ENCODE results near the gene KCNJ2. TPM values are rescaled to one million over a fixed set of nuclear protein-coding genes. Genes with fewer than 3 reads are reported as not detected.

The KCNJ2 gene
- total RNA-seq, 1 experiment from 2014 or later, result 0.15 TPM

- H3K18ac ChIP-seq (ENCODE audit: insufficient read length, low read depth, low read length), result no peak overlapping the region
- no peaks in the 10 kb centered on the region for H3K79me1 ChIP-seq (ENCODE audit: insufficient read depth, low read depth, low read length, poor library complexity, severe bottlenecking)
- no peak overlapping the region for H2BK20ac ChIP-seq (ENCODE audit: low read depth, low read length, poor library complexity, severe bottlenecking)
- no peaks in the 10 kb centered on the region for H3K27me3 ChIP-seq (ENCODE audit: insufficient read depth, low read length)
- no peak overlapping the region for H3K4ac ChIP-seq (ENCODE audit: low read depth, low read length)
- TF ChIP-seq, protein P1, sequence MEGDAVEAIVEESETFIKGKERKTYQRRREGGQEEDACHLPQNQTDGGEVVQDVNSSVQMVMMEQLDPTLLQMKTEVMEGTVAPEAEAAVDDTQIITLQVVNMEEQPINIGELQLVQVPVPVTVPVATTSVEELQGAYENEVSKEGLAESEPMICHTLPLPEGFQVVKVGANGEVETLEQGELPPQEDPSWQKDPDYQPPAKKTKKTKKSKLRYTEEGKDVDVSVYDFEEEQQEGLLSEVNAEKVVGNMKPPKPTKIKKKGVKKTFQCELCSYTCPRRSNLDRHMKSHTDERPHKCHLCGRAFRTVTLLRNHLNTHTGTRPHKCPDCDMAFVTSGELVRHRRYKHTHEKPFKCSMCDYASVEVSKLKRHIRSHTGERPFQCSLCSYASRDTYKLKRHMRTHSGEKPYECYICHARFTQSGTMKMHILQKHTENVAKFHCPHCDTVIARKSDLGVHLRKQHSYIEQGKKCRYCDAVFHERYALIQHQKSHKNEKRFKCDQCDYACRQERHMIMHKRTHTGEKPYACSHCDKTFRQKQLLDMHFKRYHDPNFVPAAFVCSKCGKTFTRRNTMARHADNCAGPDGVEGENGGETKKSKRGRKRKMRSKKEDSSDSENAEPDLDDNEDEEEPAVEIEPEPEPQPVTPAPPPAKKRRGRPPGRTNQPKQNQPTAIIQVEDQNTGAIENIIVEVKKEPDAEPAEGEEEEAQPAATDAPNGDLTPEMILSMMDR (conservative IDR thresholded peaks at IDR 0.05), result no peak
- Mint-ChIP-seq H3K4me3 (no peak overlapping the region), H3K4me1 (peaks cover 3 to 8% of the 10 kb centered on the region in 2 experiments), H3K36me3 (ENCODE audit: insufficient read depth in 1 of 3, low read depth in 3 of 3) (no peaks in the 10 kb centered on the region; a peak in 1 of 7 replicates), H3K27ac (peak overlapping the region in 1 of 3 experiments; percentile 41; a peak in 1 of 7 replicates), H3K27me3 (ENCODE audit: low read depth) (no peaks in the 10 kb centered on the region), H3K9me3 (peaks cover 0 to 3% of the 10 kb centered on the region in 2 experiments; a peak in 1 of 5 replicates)
- no peak overlapping the region for H3K23ac ChIP-seq (ENCODE audit: insufficient read length, low read depth, low read length)
- no peak overlapping the region for H4K91ac ChIP-seq (ENCODE audit: insufficient read length, low read depth, low read length)
- no peak overlapping the region for H2BK5ac ChIP-seq (ENCODE audit: insufficient read length, low read length)
- no peak overlapping the region for H3K14ac ChIP-seq (ENCODE audit: insufficient read depth, low read length)
- H3K56ac ChIP-seq (ENCODE audit: insufficient read length, low read depth, low read length), result no peak overlapping the region
- H3K4me2 ChIP-seq (ENCODE audit: insufficient read depth, insufficient read length, low read length), result no peak overlapping the region
- H2BK120ac ChIP-seq (ENCODE audit: low read depth, low read length, poor library complexity, severe bottlenecking), result no peak overlapping the region
- H4K8ac ChIP-seq (replicated peaks; ENCODE audit: insufficient read length, low read depth, low read length), result no peak overlapping the region
- H3K27ac ChIP-seq (ENCODE audit: insufficient read length, low read depth, low read length), result no peak overlapping the region
- no peak overlapping the region for H3K9ac ChIP-seq (ENCODE audit: extremely low read depth, insufficient read length, low read length)
- H4K20me1 ChIP-seq (ENCODE audit: control insufficient read depth, insufficient read depth, insufficient read length), result no peaks in the 10 kb centered on the region
- H3T11ph ChIP-seq (ENCODE audit: low read length), result no peak overlapping the region
- H2BK12ac ChIP-seq (ENCODE audit: insufficient read length, low read depth, low read length), result no peak overlapping the region
- no peak overlapping the region for H2AFZ ChIP-seq (ENCODE audit: low read length)
- H2AK5ac ChIP-seq (ENCODE audit: insufficient read length, low read length), result no peak overlapping the region
- H2BK15ac ChIP-seq (ENCODE audit: low read depth, low read length), result no peak overlapping the region
- no CpG with 5 or more reads among the region's 6 CpGs for WGBS (ENCODE audit: extremely low coverage, insufficient read length, low lambda C conversion rate)
- no peak for DNase-seq
- no peaks in the 10 kb centered on the region for H3K79me2 ChIP-seq (ENCODE audit: insufficient read depth, low read length)
- no peaks in the 10 kb centered on the region for H3K9me3 ChIP-seq (ENCODE audit: control insufficient read depth, low read depth, low read length)
- no peak overlapping the region for H4K5ac ChIP-seq (ENCODE audit: insufficient read length, low read depth, low read length)
- H3K23me2 ChIP-seq (ENCODE audit: insufficient read length, low read depth, low read length, poor library complexity, severe bottlenecking), result no peaks in the 10 kb centered on the region
- H3K4me1 ChIP-seq (ENCODE audit: insufficient read depth, low read length), result no peaks in the 10 kb centered on the region
Measured at GRCh38 chr17:70127221-70127873, 42.0 kb upstream of the KCNJ2 start.

Measured in H9 (cell line).